Endothelial cell of umbilical vein (primary cell): ENCODE measurements around the gene BIRC5. TPM values are rescaled to one million over a fixed set of nuclear protein-coding genes. Genes with fewer than 3 reads are reported as not detected.

ENCODE experiments used
- BruUV-seq: library from RNA; stranded (reverse); fragments of 400-500 nt; replicated peaks from 2 replicates; lab custom pipeline; 2021; lab: Mats Ljungman, UMichigan
- CTCF ChIA-PET: fragments of 300-600, 350-600 bp; sonication (Branson Sonifier 250); formaldehyde crosslinking; loops from one replicate; lab custom pipeline; 2021; ENCODE audit warnings: antibody characterized with exemption, inconsistent platforms; lab: Charles Lee
- POLR2A ChIA-PET: fragments of 300-600, 350-600 bp; sonication (Branson Sonifier 250); formaldehyde crosslinking; loops from one replicate; lab custom pipeline; 2021; ENCODE audit warnings: antibody characterized with exemption, inconsistent platforms; lab: Charles Lee
- DNase-seq: peaks from one replicate; pipeline ENCODE4 v3.0.0-alpha.2; 2011; ENCODE audit warnings: low read depth, low spot score
- FAIRE-seq: peaks from 2 replicates; lab custom pipeline; 2011; peaks lifted over from hg19 to GRCh38; lab: Jason Lieb, UNC
- H2AFZ ChIP-seq: 2 replicates; pipeline ENCODE4 v1.6.0; 2012; ENCODE audit warnings: low read depth, low read length, control low read depth, inconsistent platforms
- H3K27ac ChIP-seq: 2 replicates; pipeline ENCODE4 v1.5.1; 2011; ENCODE audit warnings: low read depth, mild to moderate bottlenecking, control low read depth, low read length, moderate library complexity; ENCODE audit not compliant: insufficient read depth
- H3K27me3 ChIP-seq, 2 experiments: 2 replicates each; pipeline versions ENCODE4 v1.6.0 to v1.6.1; 2011; ENCODE audit warnings: low read length in 2 of 2, mixed read lengths in 1 of 2; ENCODE audit not compliant: control insufficient read depth in 2 of 2, insufficient read depth in 2 of 2
- H3K36me3 ChIP-seq, 2 experiments: 2 replicates in 1 of 2; 3 replicates in 1 of 2; pipeline ENCODE4 v1.5.1; 2011; ENCODE audit warnings: low read length in 2 of 2, mild to moderate bottlenecking in 1 of 2, moderate library complexity in 1 of 2; ENCODE audit not compliant: control insufficient read depth in 2 of 2, insufficient read depth in 2 of 2; ENCODE audit errors: extremely low read depth in 1 of 2
- H3K4me1 ChIP-seq: 3 replicates; pipeline ENCODE4 v1.5.1; 2011; ENCODE audit warnings: mild to moderate bottlenecking, low read length; ENCODE audit not compliant: control insufficient read depth, insufficient read depth; ENCODE audit errors: extremely low read depth
- H3K4me2 ChIP-seq: 2 replicates; pipeline ENCODE4 v1.6.1; 2011; ENCODE audit warnings: low read length, control low read depth, mixed read lengths; ENCODE audit not compliant: insufficient read depth
- H3K4me3 ChIP-seq, 3 experiments: fragments of 200-600 bp in 1 of 3; sonication (generic), shearing (Covaris generic) in 1 of 3; replicated peaks in 1 of 3; 2 replicates each; pipeline ENCODE4 v1.5.1; 2011 to 2016; ENCODE audit warnings: control low read depth in 3 of 3, low read length in 3 of 3, mild to moderate bottlenecking in 2 of 3, inconsistent platforms in 1 of 3, low read depth in 1 of 3, moderate library complexity in 1 of 3; ENCODE audit not compliant: insufficient read depth in 1 of 3
- H3K79me2 ChIP-seq: 2 replicates; pipeline ENCODE4 v1.6.0; 2012; ENCODE audit warnings: low read length, inconsistent platforms; ENCODE audit not compliant: control insufficient read depth, insufficient read depth
- H3K9ac ChIP-seq: replicated peaks from 2 replicates; pipeline ENCODE3; 2011; ENCODE audit warnings: low read length, control low read depth; ENCODE audit not compliant: insufficient read depth; ENCODE audit errors: extremely low read depth
- H3K9me1 ChIP-seq: replicated peaks from 3 replicates; pipeline ENCODE4 v1.6.0; 2011; ENCODE audit warnings: mild to moderate bottlenecking, low read length; ENCODE audit not compliant: control insufficient read depth, insufficient read depth; ENCODE audit errors: extremely low read depth
- H3K9me3 ChIP-seq: replicated peaks from 2 replicates; pipeline ENCODE4 v1.5.1; 2012; ENCODE audit warnings: low read length, inconsistent platforms; ENCODE audit not compliant: control insufficient read depth, insufficient read depth
- H4K20me1 ChIP-seq: replicated peaks from 2 replicates; pipeline ENCODE3; 2011; ENCODE audit warnings: mild to moderate bottlenecking, low read length; ENCODE audit not compliant: control insufficient read depth, insufficient read depth; ENCODE audit errors: extremely low read depth
- EZH2 ChIP-seq: IDR thresholded peaks from 2 replicates; pipeline ENCODE4 v1.6.1; 2012; ENCODE audit warnings: borderline replicate concordance, low read depth, mild to moderate bottlenecking, moderate library complexity, low read length, inconsistent platforms; ENCODE audit not compliant: severe bottlenecking
- FOS ChIP-seq: IDR thresholded peaks from 2 replicates; pipeline ENCODE4 v1.6.1; 2011; ENCODE audit warnings: mild to moderate bottlenecking, low read length, moderate library complexity, borderline replicate concordance; ENCODE audit not compliant: insufficient read depth
- GATA2 ChIP-seq: IDR thresholded peaks from 2 replicates; pipeline ENCODE4 v1.7.0; 2011; ENCODE audit warnings: low read depth, mild to moderate bottlenecking, moderate library complexity, mixed read lengths, low read length; ENCODE audit not compliant: insufficient read length, insufficient read depth
- JUN ChIP-seq: IDR thresholded peaks from 2 replicates; pipeline ENCODE4 v1.6.1; 2011; ENCODE audit warnings: borderline replicate concordance, low read depth; ENCODE audit not compliant: insufficient read length, insufficient read depth
- MYC ChIP-seq: IDR thresholded peaks from one replicate; pipeline ENCODE4 v1.6.1; 2011; ENCODE audit warnings: mild to moderate bottlenecking, low read depth, low read length
- POLR2A ChIP-seq: IDR thresholded peaks from 2 replicates; pipeline ENCODE4 v1.6.1; 2012; ENCODE audit warnings: low read depth, mild to moderate bottlenecking, control low read depth, low read length
- POLR2AphosphoS5 ChIP-seq: IDR thresholded peaks from 2 replicates; pipeline ENCODE4 v1.6.1; 2012; ENCODE audit warnings: low read depth, mild to moderate bottlenecking, control low read depth, low read length, moderate library complexity; ENCODE audit not compliant: insufficient read depth
- dilution Hi-C: fragments of 300-500 bp; cut with MboI; formaldehyde crosslinking; loops from one replicate; pipeline ENCODE4 v1.15.0; 2019; ENCODE audit warnings: low sequenced_read_pairs; ENCODE audit not compliant: extremely low pct_ligation_motif_present
- intact Hi-C: fragments of 100-400 bp; cut with micrococcal nuclease; formaldehyde crosslinking; loops from one replicate; pipeline ENCODE4 v1.10.0; 2022
- polyA plus RNA-seq, 4 experiments: library from polyadenylated mRNA; depleted of rRNA in 3 of 4; stranded (reverse) in 3 of 4; unstranded in 1 of 4; fragments of >200 nt; gene quantifications; 2 replicates each; pipeline versions ENCODE4 v1.2.1 to v1.2.3, GENCODE V29; 2011 to 2012; ENCODE audit warnings: missing spikeins in 1 of 4
- total RNA-seq: library from RNA; stranded (reverse); gene quantifications from 2 replicates; pipeline ENCODE4 v1.2.3, GENCODE V29; 2021
- TF ChIP-seq, protein P1 (sequence below), 2 donors: IDR thresholded peaks; 1 replicate in 1 of 2; 2 replicates in 1 of 2; pipeline ENCODE4 v1.5.1; 2011; ENCODE audit warnings: low read length in 2 of 2, mild to moderate bottlenecking in 2 of 2, moderate library complexity in 2 of 2, control low read depth in 1 of 2, inconsistent platforms in 1 of 2, low read depth in 1 of 2; ENCODE audit not compliant: insufficient read depth in 1 of 2; ENCODE audit errors: extremely low read depth in 1 of 2
- TF ChIP-seq, protein P2 (sequence below): IDR thresholded peaks from 2 replicates; pipeline ENCODE4 v1.6.1; 2011; ENCODE audit not compliant: insufficient read depth, insufficient read length

BIRC5 gene
- total and polyA plus RNA-seq, 2 donors (not counting 3 experiments of a cell fraction or from before 2014, with no cell fraction given): 32.8 to 74.6 TPM

DNA sequence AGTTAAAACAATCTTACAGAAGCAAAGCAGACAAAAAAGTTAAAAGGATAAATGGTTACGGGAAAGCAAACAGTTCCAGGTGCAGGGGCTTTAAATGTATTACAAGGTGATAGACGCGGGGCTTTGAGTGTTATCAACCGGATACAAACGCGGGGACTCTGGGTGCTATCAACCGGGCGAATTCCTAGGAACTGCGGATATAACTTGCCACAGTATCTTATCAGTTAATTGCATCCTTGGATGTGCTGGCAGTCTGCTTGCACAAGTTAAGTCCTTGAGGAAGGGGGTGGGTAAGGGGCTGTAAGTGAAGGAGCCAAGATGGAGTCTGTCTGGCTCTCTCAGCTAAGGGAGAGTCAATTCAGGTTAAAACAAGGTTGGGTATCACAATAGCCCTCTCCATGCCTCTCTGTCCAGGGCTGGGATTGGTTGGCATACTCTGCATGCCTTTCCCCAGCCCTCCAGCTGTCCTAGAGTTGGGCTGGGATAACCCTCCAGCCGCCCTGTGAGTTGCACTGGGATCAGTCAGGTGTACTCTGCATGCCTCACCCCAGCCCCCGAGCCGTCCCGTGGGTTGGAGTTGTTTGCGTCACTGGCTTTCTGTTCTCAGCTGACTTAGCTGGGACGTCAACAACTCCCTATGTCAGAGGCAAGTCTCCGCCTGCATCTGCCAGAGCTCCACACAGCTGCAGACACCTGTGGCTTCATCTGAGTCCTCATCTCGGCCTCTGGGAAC is 58.3 kb downstream of the BIRC5 start:
- TF ChIP-seq, protein P1, sequence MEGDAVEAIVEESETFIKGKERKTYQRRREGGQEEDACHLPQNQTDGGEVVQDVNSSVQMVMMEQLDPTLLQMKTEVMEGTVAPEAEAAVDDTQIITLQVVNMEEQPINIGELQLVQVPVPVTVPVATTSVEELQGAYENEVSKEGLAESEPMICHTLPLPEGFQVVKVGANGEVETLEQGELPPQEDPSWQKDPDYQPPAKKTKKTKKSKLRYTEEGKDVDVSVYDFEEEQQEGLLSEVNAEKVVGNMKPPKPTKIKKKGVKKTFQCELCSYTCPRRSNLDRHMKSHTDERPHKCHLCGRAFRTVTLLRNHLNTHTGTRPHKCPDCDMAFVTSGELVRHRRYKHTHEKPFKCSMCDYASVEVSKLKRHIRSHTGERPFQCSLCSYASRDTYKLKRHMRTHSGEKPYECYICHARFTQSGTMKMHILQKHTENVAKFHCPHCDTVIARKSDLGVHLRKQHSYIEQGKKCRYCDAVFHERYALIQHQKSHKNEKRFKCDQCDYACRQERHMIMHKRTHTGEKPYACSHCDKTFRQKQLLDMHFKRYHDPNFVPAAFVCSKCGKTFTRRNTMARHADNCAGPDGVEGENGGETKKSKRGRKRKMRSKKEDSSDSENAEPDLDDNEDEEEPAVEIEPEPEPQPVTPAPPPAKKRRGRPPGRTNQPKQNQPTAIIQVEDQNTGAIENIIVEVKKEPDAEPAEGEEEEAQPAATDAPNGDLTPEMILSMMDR (IDR thresholded peaks at IDR 0.05; ENCODE audit: extremely low read depth in 1 of 2, insufficient read depth in 1 of 2, low read depth in 1 of 2, low read length in 2 of 2): no peak
- no peak for TF ChIP-seq JUN
- no peak for TF ChIP-seq GATA2
- TF ChIP-seq EZH2: no peak
- TF ChIP-seq POLR2A: no peak
- no peak for TF ChIP-seq MYC
- TF ChIP-seq, protein P2, sequence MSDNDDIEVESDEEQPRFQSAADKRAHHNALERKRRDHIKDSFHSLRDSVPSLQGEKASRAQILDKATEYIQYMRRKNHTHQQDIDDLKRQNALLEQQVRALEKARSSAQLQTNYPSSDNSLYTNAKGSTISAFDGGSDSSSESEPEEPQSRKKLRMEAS: no peak
- TF ChIP-seq POLR2AphosphoS5: no peak
- no peak for TF ChIP-seq FOS
- H3K9me3 ChIP-seq: no peaks in the 10 kb centered on the region
- no peak overlapping the region for H3K4me3 ChIP-seq
- FAIRE-seq (no peak), DNase-seq (no peak)
- dilution Hi-C loops (no loop called here), intact Hi-C loops (no loop called here)
- no peaks in the 10 kb centered on the region for H4K20me1 ChIP-seq
- no TSS peak for BruUV-seq
- no peaks in the 10 kb centered on the region for H3K79me2 ChIP-seq
- H3K4me2 ChIP-seq: no peak overlapping the region
- peaks cover 22 to 25% of the 10 kb centered on the region in 2 experiments for H3K27me3 ChIP-seq
- H3K27ac ChIP-seq: no peak overlapping the region
- H3K36me3 ChIP-seq: no peaks in the 10 kb centered on the region
- CTCF ChIA-PET: no interaction called here
- no peak overlapping the region for H3K9ac ChIP-seq
- no peaks in the 10 kb centered on the region for H3K9me1 ChIP-seq
- no peak overlapping the region for H2AFZ ChIP-seq
- peaks cover 2% of the 10 kb centered on the region for H3K4me1 ChIP-seq
- POLR2A ChIA-PET: no interaction called here
